HG03378 (cell line): Measurements from ENCODE around the gene PROCR.
"Not testable (repeated sequence)": the region's sequence is repeated elsewhere in the genome, so short reads cannot be mapped to it uniquely, and the experiment has no call there.

Experiments used
- ATAC-seq: cut with Tn5 transposase; IDR thresholded peaks from one replicate; pipeline ENCODE4 v1.9.1; 2021; ENCODE audit warnings: mild to moderate bottlenecking, moderate library complexity; ENCODE audit not compliant: unreplicated experiment

The PROCR gene

GRCh38 chr20:35171753-35172433 lies at the start of gene PROCR:
TSS of gene PROCR (plus strand) at chr20:35172072. CDS start at chr20:35172155, 83 bp downstream.
- no peak for ATAC-seq

GRCh38 chr20:35122756-35123405 lies 49.0 kb upstream of the PROCR start:
- no peak for ATAC-seq

- no peak for ATAC-seq
Measured at GRCh38 chr20:35125753-35126152, 46.1 kb upstream of the PROCR start.

GRCh38 chr20:35129647-35130069 lies 42.2 kb upstream of the PROCR start:
- ATAC-seq, result no peak

GRCh38 chr20:35131934-35132333 lies 39.9 kb upstream of the PROCR start:
- no peak for ATAC-seq

GRCh38 chr20:35133031-35133430 lies 38.8 kb upstream of the PROCR start:
- no peak for ATAC-seq

- no peak for ATAC-seq
Measured at GRCh38 chr20:35133735-35134134, 38.1 kb upstream of the PROCR start.

GRCh38 chr20:35134472-35134871 lies 37.4 kb upstream of the PROCR start:
- no peak for ATAC-seq

GRCh38 chr20:35134880-35135279 lies 37.0 kb upstream of the PROCR start:
- ATAC-seq, result no peak

GRCh38 chr20:35135867-35136586 lies 35.8 kb upstream of the PROCR start:
- no peak for ATAC-seq

GRCh38 chr20:35144694-35145093 lies 27.2 kb upstream of the PROCR start:
- no peak for ATAC-seq

- no peak for ATAC-seq
Measured at GRCh38 chr20:35145141-35145564, 26.7 kb upstream of the PROCR start.

GRCh38 chr20:35146299-35146919 lies 25.5 kb upstream of the PROCR start:
- ATAC-seq, result no peak

- peak; percentile 65 for ATAC-seq
Measured at GRCh38 chr20:35146920-35147574, 24.8 kb upstream of the PROCR start, which contains the start of gene EDEM2. TSS of gene EDEM2 (minus strand) at chr20:35147336. CDS start at chr20:35147258, 78 bp downstream.

GRCh38 chr20:35147575-35148071 lies 24.2 kb upstream of the PROCR start:
- peak; percentile 16 for ATAC-seq

- ATAC-seq, result no peak
Measured at GRCh38 chr20:35150846-35151579, 20.9 kb upstream of the PROCR start.

- no peak for ATAC-seq
Measured at GRCh38 chr20:35151736-35152135, 20.1 kb upstream of the PROCR start.

GRCh38 chr20:35155936-35156335 lies 15.9 kb upstream of the PROCR start:
- no peak for ATAC-seq

GRCh38 chr20:35156978-35157377 lies 14.9 kb upstream of the PROCR start:
- ATAC-seq, result no peak

GRCh38 chr20:35160341-35160740 lies 11.5 kb upstream of the PROCR start:
- not testable (repeated sequence) for ATAC-seq
